Activated effector memory CD4-positive, alpha-beta T cell treated with anti-CD3 and anti-CD28 coated beads, Interleukin-2, amount 50 U/mL, for 16 hours (primary cell): ENCODE results near the gene TNNI2.

Experiments used
- DNase-seq: peaks from one replicate; pipeline ENCODE4 v3.0.0-alpha.2; 2020

Gene TNNI2

DNA sequence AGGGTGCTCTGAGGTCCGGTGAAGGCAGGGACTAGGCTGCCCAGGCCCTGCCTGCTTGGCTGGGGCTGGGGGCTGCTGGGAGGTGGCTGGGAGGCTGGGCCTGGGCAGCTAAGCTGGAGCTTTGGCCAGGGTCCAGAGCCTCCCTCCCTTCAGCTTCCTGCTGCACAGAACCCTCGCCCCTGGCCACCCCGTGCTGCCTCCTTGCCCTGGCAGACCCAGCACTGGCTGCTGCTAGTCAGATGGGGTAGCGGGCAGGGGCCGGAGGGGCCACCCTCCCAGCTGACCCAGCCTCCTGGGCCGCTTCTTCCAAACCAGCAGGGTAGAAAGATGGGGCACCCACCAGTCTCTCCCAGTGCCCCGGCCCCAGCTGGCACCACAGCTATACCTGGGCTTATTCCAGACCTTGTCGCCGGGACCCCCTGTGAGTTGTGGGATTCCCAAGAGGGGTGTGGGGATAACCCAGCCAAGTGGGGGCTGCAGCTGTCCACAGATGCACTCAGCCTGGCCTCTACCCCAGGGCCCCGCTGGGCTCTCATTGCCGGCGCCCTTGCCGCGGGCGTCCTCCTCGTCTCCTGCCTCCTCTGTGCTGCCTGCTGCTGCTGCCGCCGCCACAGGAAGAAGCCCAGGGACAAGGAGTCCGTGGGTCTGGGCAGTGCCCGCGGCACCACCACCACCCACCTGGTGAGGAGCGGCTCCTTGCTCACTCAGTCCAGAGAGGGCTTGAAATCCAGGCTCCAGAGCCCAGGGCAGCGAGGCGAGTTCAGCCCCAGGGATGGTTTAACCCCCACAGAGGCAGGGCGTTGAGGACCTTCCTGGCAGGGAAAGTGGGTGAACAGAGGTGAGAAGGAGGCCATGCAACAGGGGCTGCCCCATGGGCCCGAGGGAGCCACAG, 3.8 kb upstream of the TNNI2 start, which contains the start of gene SYT8:
Gene SYT8, plus strand, starts transcription at position 212 of the 892 bp plus-strand sequence. Its CDS starts 116 bp downstream, at position 328.
- DNase-seq: no peak

DNA sequence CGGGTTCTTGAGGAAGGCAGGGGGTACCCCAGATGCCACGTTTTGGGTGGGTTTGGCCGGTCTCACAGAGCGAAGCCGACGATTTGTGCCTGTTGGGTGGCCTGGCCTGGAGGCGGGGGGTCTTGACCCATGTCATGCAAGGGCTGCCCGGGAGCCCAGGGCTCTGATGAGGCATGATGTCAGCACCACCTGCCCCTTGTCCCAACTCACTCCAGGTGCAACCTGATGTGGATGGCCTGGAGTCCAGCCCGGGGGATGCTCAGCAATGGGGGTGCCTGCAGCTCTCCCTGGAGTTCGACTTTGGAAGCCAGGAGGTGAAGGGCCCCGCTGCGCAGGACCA, 3.1 kb upstream of the TNNI2 start:
- DNase-seq: no peak

DNA sequence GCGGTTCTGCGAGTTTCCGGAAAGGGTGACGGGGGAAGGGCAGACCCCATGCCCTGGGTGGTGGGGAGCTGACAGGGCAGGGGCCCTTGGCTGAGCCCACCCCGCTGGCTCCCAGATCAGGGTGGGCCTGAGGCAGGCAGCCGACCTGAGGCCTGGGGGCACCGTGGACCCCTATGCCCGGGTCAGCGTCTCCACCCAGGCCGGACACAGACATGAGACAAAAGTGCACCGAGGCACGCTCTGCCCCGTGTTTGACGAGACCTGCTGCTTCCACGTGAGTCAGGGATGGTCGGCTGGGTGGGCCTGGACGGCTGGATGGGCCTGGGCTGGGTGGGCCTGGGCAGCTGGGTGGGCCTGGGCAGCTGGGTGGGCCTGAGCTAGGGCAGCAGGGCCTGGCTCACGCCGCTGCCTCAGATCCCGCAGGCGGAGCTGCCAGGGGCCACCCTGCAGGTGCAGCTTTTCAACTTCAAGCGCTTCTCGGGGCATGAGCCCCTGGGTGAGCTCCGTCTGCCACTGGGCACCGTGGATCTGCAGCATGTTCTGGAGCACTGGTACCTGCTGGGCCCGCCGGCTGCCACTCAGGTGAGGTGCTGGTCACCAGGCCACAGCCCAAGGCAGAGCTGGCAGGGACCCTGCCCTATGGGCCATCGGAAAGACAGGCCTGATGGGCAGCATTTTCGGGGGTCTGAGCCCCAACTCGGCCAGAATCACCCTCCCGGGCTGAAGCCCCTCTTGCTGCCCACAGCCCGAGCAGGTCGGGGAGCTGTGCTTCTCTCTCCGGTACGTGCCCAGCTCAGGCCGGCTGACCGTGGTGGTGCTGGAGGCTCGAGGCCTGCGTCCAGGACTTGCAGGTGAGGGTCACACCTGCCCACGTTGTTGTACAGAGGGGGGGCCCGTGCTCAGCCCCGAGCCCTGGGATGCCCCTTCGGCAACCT, 2.5 kb upstream of the TNNI2 start:
- no peak for DNase-seq

DNA sequence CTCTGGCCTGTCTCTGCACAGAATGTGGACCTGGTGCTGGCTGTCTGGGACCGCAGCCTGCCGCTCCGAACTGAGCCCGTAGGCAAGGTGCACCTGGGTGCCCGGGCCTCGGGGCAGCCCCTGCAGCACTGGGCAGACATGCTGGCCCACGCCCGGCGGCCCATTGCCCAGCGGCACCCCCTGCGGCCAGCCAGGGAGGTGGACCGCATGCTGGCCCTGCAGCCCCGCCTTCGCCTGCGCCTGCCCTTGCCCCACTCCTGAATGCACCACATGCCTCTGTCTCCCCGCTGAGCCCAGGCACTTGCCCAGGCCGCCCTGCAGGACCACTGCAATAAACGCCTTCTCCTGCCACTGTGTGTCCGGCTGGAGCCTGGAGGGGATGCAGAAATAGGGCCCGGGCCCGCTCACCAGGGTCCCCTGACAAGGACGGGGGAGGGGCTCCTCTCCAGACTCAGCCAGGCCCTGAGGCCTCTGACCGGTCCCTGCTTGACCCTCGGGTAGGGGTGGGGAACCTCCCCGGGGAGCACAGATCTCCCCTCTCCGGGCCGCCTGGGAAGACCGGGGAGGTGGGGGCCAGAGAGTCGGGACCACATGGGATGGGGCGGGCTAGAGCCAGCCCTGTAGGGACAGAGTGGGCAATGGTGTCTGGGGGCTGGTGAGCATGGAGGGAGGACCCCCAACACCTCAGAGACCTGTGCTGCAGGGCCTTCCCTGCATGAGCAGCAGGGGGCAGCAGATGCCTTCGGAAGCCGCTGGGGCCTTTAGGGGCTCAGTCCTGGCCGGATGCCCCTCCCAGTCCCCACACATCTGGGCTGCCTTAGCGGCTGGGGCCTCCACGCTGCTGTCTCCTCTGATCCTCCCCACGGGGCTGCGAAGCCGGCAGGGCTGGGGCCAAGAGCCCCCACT, 1.4 kb upstream of the TNNI2 start:
- peak; percentile 90 for DNase-seq

DNA sequence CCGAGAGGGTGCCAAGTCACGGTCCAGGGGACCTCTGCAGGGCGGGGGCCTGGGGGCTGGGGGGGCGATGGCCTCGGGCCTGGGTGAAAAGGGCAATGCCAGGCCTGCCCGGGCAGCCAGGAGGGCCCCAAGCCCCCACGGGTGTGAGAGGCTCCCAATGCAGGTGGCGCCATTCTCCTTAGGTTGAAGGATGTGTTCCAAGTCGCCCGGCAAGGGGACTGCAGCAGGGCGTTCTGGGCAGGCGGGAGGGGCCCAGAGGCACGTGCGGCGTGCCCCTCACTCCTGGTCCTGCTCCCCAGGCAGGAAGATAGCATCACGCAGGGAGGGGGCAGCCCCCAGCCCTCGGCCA, 730 bp upstream of the TNNI2 start:
- no peak for DNase-seq

DNA sequence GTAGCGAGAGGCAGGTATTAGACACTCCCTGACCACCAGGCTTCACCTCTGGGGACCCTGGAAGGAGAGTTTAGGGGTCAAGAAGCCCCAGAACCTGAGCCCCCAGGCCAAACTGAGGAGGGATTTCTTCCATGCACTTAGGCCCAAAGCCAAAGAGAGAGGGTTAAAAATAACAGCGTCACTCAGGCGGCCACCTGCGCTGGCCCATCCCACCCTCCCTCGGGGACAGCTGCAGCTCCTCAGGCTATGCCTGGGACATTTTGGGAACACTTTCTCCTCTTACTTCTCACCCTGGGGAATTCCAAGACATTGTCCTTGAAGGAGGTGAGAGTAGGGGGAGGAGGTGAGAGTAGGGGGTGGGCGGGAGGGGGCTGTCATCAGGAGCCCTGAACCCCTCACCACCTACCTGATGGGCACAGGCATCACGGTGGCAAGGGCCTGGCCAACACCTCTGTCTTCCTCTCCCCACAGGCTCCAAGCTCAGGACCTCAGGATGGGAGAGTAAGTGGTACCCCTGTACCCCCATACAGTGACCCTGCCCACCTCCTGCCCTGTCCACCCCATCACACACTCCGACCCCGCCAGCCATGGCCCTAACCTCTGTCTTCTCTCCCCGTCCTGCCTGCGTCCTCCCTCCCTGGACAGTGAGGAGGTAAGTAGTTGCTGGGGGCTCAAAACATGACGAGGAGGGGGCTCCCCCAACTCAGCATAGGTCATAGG, 583 bp downstream of the TNNI2 start:
- no peak for DNase-seq

DNA sequence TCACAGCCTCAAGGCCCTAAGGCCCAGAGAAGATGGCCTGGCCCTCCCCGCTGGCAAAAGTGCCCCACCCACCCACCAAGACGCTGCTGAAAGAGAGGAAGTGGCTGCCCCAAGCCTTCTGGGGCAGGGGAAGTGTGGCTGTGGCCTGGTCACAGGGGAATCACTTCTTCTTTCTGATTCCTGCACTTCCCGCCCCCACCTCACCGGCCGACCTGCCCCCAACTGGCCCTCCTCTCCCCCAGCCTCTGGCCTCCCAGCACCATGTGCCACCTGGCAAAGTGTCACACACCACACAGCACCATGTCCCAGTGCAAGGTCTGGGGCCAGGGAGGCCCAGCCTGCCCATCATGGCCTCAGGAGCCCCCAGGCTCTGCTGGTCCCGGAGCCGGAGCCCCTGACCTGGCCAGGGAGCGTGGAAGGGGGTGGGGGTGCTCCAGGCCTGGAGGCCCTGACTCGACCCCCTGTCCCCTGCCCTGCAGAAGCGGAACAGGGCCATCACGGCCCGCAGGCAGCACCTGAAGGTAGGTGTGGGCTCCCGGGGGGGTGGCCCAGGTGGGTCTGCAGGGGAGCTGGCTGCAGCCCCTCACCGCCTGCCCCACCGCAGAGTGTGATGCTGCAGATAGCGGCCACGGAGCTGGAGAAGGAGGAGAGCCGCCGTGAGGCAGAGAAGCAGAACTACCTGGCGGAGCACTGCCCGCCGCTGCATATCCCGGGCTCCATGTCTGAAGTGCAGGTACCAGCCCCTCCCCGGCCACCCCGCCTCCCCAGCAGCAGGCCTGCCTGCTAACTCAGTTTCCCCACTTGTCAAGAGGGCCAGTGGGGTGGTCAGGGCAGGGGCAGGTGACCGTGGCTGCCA, 1.4 kb downstream of the TNNI2 start:
- DNase-seq: no peak

DNA sequence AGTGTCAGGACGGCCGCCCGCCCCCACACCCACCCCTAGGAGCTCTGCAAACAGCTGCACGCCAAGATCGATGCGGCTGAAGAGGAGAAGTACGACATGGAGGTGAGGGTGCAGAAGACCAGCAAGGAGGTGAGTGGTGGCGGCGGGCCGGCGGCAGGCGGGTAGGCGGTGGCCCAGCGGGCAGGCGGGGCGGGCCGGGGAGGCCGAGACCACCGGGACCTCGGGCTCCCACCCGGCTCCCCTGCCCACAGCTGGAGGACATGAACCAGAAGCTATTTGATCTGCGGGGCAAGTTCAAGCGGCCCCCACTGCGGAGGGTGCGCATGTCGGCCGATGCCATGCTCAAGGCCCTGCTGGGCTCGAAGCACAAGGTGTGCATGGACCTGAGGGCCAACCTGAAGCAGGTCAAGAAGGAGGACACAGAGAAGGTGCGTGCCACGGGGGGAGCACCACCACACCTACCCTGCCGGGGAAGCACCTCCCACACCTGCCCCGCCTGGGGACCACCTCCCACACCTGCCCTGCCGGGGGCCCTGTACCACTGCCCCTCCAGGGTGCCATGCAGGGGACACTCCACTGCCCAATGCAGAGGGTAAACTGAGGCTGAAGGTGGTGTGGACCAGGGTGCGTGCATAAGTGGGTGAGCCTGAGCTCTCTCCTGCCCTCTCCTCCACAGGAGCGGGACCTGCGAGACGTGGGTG, 2.1 kb downstream of the TNNI2 start:
- no peak for DNase-seq

DNA sequence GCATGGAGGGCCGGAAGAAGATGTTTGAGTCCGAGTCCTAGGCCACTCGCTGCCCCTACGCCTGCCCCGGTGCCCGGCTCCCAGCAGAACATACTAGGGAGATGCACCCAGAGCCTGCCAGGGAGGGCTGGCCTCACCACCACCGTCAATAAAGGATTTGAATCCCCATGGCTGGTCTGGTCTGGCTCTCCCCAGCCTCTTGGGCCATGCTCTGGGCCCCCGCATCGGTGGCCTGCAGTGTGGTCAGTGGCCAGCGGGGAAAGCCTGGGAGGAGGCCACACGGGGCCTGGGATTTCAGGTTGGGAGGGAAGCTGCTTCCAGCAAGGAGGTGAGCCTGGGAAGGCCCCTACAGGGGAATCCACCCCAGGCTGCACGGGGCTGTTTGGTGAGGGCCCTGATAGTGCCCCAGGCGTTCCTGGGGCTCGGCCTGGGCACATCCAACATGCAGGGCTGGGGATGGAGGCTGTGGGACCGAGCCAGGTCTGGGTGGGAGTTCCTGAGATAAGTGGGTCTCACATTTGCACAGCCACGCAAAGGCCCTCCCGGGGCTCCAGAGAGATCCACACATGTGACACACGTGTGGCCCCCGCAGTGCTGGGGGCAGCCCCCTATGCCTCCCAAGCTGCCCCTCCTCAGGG, 2.8 kb downstream of the TNNI2 start:
- DNase-seq: no peak

DNA sequence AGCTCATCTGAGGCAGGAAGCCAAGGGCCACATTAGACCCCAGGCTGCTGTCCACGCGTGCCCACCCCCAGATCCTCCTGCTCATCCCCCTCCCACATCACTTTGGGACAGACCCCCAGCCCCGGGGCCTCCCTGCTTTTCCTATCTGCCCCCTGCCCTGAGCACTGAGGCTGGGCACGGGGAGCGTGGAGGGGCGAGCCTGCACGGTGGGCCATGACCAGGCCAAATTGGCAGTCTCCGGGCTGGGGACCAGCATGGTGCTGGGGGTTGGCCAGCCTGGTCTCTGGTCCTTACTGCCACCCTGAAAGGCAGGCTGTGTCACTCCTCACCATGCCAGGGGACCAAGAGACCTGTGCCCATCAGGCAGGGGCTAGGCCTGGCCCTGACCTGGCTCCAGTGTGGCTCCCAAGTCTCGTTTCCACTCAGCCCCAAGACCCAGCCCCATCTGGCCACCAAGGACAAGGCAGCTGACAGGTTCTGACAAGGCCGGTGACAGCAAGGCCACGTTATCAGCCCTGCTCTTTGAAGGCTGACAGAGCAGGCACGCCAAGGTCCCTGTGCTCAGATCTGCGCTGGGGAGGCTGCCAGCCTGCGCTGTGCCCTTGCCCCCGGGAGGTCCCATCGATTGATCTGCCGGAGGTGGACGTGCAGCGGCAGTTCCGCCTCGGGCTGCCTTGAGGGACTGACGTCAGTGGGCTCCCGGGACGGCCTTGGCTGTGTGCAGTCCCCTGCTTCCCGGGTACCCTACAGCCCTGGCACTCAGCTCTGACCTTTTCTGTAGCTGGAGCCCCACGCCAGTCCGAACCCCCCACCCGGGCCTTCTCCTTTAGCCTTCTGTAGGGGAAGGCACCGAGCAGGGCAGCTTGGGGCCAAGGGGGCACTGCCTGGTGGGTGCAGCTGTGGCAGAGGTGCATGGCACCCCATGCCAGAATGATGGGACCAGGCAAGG, 3.6 kb downstream of the TNNI2 start:
- DNase-seq: no peak

DNA sequence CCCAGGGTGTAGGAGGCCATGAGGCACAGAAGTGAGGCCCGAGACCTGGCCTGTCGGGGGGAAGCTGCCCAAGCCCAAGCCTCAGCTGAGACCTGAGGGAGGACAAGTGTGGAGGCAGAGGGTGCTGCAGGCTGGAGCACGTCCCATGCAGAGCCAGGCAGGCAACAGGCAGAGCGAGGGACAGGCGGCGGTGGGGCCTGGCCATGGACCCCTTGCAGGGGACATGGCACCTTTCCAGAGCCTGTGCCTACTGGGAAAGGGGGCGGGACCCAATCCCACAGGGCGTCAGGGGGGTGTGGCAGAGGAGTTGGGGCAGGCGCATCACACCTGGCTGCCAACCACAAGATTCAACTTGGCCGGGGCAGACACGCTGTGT, 4.3 kb downstream of the TNNI2 start:
- no peak for DNase-seq

DNA sequence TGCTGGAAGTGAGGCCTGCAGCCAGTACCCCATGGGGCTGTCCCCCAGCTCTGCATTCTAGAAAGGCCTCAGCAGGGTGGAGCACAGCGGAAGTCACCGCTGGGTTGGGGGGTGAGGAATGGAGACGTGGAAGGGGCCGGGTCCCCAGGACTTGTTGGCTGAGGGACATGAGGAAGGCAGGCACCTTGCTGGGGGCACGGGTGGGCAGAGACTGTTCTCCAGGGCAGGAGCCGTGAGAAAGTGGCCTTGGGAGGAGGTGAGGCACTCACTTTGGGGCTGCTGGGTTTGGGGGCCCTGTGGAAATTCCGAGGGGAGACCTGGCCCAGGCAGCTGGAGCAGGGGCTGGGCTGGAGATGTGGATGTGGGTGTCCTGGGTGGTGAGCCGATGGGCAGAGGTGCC, 5.0 kb downstream of the TNNI2 start:
- no peak for DNase-seq

DNA sequence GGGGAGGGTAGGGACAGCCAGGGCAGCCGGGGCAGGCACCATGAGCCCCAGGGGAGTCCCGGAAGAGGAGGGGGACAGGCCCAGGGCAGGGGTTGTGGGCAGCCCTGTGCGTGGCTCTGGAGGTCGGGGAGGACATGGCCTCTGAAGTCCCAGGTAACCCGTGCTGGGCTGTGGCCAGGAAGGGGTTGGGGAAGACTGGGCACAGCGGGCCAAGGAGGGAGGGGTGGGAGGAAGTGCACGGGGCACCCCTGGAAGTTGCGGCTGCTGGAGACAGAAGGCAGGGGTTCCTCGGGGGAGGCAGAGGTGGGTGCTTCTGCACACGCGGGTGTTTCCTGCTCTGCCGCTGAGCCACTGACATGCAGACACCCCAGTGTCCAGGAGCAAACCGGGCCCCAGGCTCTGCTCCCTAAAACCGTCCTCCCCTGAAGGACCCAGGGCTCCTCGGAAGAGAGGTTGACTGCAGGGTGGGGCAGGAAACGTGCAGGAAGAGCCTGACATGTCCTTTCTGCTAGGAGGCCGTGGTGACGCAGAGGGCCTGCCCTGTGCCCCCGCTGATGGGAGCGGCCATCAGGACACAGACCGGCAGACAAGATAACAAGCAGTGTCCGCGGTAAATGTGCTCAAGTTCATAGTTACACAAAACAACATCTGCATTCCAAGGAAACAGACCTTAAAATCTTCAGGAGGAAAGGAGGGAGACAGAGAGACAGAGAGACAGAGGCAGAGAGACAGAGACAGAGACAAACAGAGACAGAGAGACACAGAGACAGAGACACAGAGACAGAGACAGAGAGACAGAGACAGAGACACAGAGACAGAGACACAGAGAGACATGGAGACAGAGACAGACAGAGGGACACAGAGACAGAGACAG, 5.7 kb downstream of the TNNI2 start:
- DNase-seq: peak; percentile 84

DNA sequence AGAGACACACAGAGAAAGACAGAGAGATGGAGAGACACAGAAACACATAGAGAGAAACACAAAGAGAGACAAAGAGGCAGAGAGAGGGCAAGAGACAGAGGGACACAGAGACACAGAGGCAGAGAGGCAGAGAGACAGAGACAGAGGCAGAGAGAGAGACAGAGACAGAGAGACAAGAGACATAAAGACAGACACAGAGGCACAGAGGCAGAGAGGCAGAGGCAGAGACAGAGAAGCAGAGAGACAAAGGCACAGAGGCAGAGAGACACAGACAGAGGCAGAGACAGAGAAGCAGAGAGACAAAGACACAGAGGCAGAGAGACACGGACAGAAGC, 6.3 kb downstream of the TNNI2 start:
- DNase-seq: no peak

DNA sequence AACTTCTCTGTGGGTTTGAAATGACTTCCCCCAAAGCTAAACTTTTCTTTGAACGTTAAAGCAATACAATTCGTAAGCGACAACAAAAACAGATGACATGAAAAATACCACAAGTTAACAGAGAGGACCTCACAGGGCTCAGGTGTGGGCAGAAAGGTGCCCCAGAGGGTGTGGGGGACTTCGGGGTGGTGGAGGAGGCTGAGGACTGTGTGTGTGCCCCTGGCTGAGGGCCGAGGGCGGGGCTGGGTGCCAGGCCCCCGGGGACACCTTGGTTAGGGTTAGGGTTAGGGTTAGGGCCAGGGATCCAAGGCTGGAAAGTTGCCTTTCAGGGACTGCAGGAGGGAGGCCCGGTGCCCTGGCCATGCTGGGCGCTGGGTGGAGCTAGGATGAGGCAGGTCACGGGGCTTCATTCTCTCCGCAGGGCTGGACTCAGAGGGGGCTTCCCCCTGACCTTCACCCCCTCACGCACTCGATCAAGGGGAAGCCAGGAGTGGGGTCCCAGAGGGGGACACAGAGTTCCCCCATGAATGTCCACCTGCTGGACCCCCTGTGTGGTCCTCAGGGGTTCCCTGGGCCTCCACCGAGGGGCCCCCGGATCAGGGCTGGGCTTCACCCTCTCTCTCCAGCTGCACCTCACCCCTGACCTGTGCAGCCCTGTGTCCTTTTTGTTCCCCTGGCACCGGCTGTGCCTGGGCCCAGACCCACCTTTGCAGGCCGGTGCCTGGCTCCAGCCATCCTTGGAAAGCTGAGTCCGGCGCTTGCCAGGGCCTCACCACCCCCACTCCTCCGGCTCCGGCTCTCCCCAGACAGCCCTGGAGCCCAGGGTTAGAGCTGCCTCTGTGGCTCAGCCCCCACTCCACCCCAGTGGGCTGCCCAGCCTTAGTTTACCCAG, 7.0 kb downstream of the TNNI2 start:
- no peak for DNase-seq

DNA sequence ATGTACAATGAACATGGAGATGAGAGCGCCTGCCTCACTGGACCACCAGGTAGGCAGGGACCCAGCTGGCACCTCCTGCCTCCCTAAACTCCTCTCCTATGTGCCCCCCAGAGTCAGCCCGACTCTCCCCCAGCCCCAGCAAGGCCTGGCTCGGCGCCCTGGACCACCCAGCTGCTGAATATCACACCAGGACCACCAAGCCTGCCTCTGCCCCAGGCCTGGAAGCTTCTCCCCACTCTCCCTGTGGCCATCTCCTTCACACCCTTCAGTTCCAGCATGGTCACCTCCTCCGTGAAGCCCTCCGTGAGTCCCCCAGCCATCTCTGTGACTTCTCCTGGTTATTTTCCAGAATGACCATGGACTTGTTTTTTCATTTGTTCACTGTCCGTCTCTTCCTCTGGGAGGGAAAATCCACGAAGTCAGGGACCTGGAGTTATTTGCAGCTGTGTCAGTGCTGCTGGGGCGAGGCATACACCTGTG, 7.7 kb downstream of the TNNI2 start:
- DNase-seq: no peak
